ENCODE data around the gene TUBA4A. TPM values are rescaled to one million over a fixed set of nuclear protein-coding genes. Genes with fewer than 3 reads are reported as not detected.

TUBA4A gene
- total RNA-seq, 1 experiment from 2014 or later, result not detected

- in situ Hi-C loops (cut with HindIII; ENCODE audit: low pct_unique_long_range_greater_than_20kb, low sequenced_read_pairs), result no loop called here
- no peak for DNase-seq (ENCODE audit: low read depth, low spot score)
Measured at GRCh38 chr2:219225350-219225749, 28.4 kb downstream of the TUBA4A start.

GRCh38 chr2:219223831-219224610 lies 29.7 kb downstream of the TUBA4A start:
- DNase-seq (ENCODE audit: low read depth, low spot score), result no peak
- in situ Hi-C loops (cut with HindIII; ENCODE audit: low pct_unique_long_range_greater_than_20kb, low sequenced_read_pairs), result no loop called here

- no peak for DNase-seq (ENCODE audit: low read depth, low spot score)
- in situ Hi-C loops (cut with HindIII; ENCODE audit: low pct_unique_long_range_greater_than_20kb, low sequenced_read_pairs), result no loop called here
Measured at GRCh38 chr2:219221957-219222518, 31.7 kb downstream of the TUBA4A start.

- in situ Hi-C loops (cut with HindIII; ENCODE audit: low pct_unique_long_range_greater_than_20kb, low sequenced_read_pairs), result no loop called here
- DNase-seq (ENCODE audit: low read depth, low spot score), result no peak
Measured at GRCh38 chr2:219220652-219221402, 32.9 kb downstream of the TUBA4A start.

- in situ Hi-C loops (cut with HindIII; ENCODE audit: low pct_unique_long_range_greater_than_20kb, low sequenced_read_pairs), result no loop called here
- DNase-seq (ENCODE audit: low read depth, low spot score), result no peak
Measured at GRCh38 chr2:219219784-219220532, 33.8 kb downstream of the TUBA4A start.

- in situ Hi-C loops (cut with HindIII; ENCODE audit: low pct_unique_long_range_greater_than_20kb, low sequenced_read_pairs), result no loop called here
- DNase-seq (ENCODE audit: low read depth, low spot score), result peak; percentile 95
Measured at GRCh38 chr2:219218732-219219701, 34.7 kb downstream of the TUBA4A start, which contains the start of gene ABCB6. Gene ABCB6, minus strand, starts transcription at chr2:219218958. Its CDS starts 285 bp downstream, at chr2:219218673.

GRCh38 chr2:219218217-219218731 lies 35.4 kb downstream of the TUBA4A start:
- in situ Hi-C loops (cut with HindIII; ENCODE audit: low pct_unique_long_range_greater_than_20kb, low sequenced_read_pairs), result no loop called here
- DNase-seq (ENCODE audit: low read depth, low spot score), result peak; percentile 56

- in situ Hi-C loops (cut with HindIII; ENCODE audit: low pct_unique_long_range_greater_than_20kb, low sequenced_read_pairs), result no loop called here
- DNase-seq (ENCODE audit: low read depth, low spot score), result no peak
Measured at GRCh38 chr2:219216535-219216915, 37.2 kb downstream of the TUBA4A start.

- in situ Hi-C loops (cut with HindIII; ENCODE audit: low pct_unique_long_range_greater_than_20kb, low sequenced_read_pairs), result no loop called here
- no peak for DNase-seq (ENCODE audit: low read depth, low spot score)
Measured at GRCh38 chr2:219215871-219216534, 37.7 kb downstream of the TUBA4A start.

GRCh38 chr2:219214786-219215185 lies 38.9 kb downstream of the TUBA4A start:
- in situ Hi-C loops (cut with HindIII; ENCODE audit: low pct_unique_long_range_greater_than_20kb, low sequenced_read_pairs), result no loop called here
- DNase-seq (ENCODE audit: low read depth, low spot score), result no peak

GRCh38 chr2:219214141-219214540 lies 39.6 kb downstream of the TUBA4A start:
- no peak for DNase-seq (ENCODE audit: low read depth, low spot score)

GRCh38 chr2:219213486-219214071 lies 40.1 kb downstream of the TUBA4A start:
- in situ Hi-C loops (cut with HindIII; ENCODE audit: low pct_unique_long_range_greater_than_20kb, low sequenced_read_pairs), result no loop called here
- no peak for DNase-seq (ENCODE audit: low read depth, low spot score)

More at GRCh38 chr2:219214141-219214540, 39.6 kb downstream of the TUBA4A start:
- in situ Hi-C loops (cut with HindIII; ENCODE audit: low pct_unique_long_range_greater_than_20kb, low sequenced_read_pairs), result no loop called here

- in situ Hi-C loops (cut with HindIII; ENCODE audit: low pct_unique_long_range_greater_than_20kb, low sequenced_read_pairs), result no loop called here
- no peak for DNase-seq (ENCODE audit: low read depth, low spot score)
Measured at GRCh38 chr2:219213026-219213415, 40.7 kb downstream of the TUBA4A start.

GRCh38 chr2:219210886-219211362 lies 42.8 kb downstream of the TUBA4A start:
- in situ Hi-C loops (cut with HindIII; ENCODE audit: low pct_unique_long_range_greater_than_20kb, low sequenced_read_pairs), result no loop called here
- no peak for DNase-seq (ENCODE audit: low read depth, low spot score)

GRCh38 chr2:219210196-219210885 lies 43.4 kb downstream of the TUBA4A start:
- in situ Hi-C loops (cut with HindIII; ENCODE audit: low pct_unique_long_range_greater_than_20kb, low sequenced_read_pairs), result no loop called here
- no peak for DNase-seq (ENCODE audit: low read depth, low spot score)
